ENCODE data around the gene TNFRSF4.

DNA sequence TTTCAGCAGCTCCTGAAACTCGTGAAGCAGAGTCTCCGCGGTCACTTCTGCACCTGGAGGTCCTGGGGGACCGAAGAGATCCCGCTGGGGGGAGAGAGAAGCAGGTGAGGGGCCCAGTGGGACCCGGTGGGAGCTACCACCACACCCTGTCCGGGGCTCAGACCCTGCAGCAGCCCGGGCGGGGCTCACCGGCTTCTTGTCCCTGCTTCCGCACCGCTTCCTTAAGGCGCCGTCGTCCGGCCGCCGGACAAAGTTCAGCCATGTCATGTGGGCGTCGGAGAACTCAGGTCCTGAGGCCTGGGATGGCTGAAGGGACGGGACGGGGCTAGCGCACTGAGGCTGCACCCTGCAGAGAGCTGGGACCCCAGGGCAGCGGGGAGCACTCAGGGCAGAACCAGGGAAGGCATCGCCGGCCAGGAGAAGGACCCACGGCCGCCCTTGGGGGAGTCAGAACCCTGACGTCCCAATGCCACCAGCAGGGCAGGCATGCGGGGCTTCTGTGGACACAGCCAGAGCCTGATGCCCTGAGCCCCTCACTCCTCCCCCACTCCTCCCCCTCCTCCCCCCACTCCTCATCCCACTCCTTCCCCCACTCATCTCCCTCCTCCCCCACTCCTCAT lies 30.3 kb upstream of the TNFRSF4 start:
- TF ChIP-seq, protein P1, sequence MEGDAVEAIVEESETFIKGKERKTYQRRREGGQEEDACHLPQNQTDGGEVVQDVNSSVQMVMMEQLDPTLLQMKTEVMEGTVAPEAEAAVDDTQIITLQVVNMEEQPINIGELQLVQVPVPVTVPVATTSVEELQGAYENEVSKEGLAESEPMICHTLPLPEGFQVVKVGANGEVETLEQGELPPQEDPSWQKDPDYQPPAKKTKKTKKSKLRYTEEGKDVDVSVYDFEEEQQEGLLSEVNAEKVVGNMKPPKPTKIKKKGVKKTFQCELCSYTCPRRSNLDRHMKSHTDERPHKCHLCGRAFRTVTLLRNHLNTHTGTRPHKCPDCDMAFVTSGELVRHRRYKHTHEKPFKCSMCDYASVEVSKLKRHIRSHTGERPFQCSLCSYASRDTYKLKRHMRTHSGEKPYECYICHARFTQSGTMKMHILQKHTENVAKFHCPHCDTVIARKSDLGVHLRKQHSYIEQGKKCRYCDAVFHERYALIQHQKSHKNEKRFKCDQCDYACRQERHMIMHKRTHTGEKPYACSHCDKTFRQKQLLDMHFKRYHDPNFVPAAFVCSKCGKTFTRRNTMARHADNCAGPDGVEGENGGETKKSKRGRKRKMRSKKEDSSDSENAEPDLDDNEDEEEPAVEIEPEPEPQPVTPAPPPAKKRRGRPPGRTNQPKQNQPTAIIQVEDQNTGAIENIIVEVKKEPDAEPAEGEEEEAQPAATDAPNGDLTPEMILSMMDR (IDR thresholded peaks at IDR 0.05), result no peak
- TF ChIP-seq EZH2 (IDR thresholded peaks at IDR 0.05), result no peak
